ENCODE measurements around the gene UGDH.

The UGDH gene

DNA sequence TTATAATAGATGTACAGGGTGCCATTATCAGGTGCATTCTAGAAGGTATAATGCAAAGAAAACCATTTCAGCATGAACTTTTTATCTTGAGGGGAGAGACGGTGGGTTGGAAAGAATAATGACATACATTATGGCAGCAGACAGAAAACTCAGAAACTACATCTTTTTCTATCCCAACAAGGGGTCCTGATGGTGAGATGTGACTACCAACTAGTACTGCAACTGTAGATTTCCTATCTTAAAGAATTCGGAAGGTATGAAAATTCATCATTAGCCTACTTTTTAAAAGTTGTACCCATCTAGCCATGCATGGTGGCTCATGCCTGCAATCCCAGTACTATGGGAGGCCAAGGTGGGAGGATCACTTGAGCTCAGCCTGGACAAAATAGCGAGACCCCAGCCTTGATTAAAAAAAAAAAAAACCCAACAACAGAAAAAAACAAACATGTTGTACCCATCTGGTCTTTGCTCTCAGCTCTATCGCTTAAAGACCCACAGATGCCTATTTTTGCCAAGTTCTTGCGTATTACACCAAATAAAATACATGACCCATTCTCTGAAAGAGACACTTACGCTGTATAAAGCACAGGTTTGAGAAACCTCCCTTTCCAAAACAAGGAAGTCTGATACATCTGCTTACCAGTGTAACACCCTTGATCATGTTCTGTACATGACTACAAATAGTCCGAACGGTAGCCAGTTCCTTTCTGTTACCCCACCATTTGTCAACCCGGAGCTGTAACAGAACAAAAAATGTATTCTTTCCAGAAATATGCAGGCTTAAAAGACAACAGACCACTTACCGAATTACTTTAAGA is 70.1 kb downstream of the UGDH start:
- H3K4me1 ChIP-seq (ENCODE audit: control insufficient read depth, insufficient read depth, low read length): no peaks in the 10 kb centered on the region
- POLR2A ChIA-PET: interaction anchor here (0.6 to 3.0 kb wide), 2 partner anchors 18 to 70 kb away, joined by 3 to 14 read pairs; partner anchors contain the start of gene UGDH
- CTCF ChIA-PET: interaction anchor here (0.6 to 2.3 kb wide), 3 partner anchors 12 to 611 kb away, joined by 3 to 8 read pairs (median 3); no protein-coding TSS in a partner anchor
- H3K27ac ChIP-seq (ENCODE audit: extremely low read depth, low read depth, low read length): no peak overlapping the region
- TF ChIP-seq ZNF433 (tag by site-specific recombination; IDR thresholded peaks at IDR 0.05; ENCODE audit: low read depth) (no peak), ZNF701 (tag by site-specific recombination; IDR thresholded peaks at IDR 0.05) (no peak), ZNF302 (tag by site-specific recombination; IDR thresholded peaks at IDR 0.05; ENCODE audit: low read depth) (no peak), ZNF223 (tag by site-specific recombination; IDR thresholded peaks at IDR 0.05) (no peak), RBAK (tag by site-specific recombination; IDR thresholded peaks at IDR 0.05) (no peak), ZSCAN23 (tag by site-specific recombination; IDR thresholded peaks at IDR 0.05) (no peak), ZFP37 (tag by site-specific recombination; IDR thresholded peaks at IDR 0.05) (no peak), HOXD13 (CRISPR knock-in tag; IDR thresholded peaks at IDR 0.05; ENCODE audit: borderline replicate concordance) (no peak), ZNF521 (tag by site-specific recombination; IDR thresholded peaks at IDR 0.05) (no peak), ZNF202 (tag by site-specific recombination; IDR thresholded peaks at IDR 0.05; ENCODE audit: borderline replicate concordance) (no peak), ZNF155 (tag by site-specific recombination; IDR thresholded peaks at IDR 0.05) (no peak)
- TF ChIP-seq, protein P1, sequence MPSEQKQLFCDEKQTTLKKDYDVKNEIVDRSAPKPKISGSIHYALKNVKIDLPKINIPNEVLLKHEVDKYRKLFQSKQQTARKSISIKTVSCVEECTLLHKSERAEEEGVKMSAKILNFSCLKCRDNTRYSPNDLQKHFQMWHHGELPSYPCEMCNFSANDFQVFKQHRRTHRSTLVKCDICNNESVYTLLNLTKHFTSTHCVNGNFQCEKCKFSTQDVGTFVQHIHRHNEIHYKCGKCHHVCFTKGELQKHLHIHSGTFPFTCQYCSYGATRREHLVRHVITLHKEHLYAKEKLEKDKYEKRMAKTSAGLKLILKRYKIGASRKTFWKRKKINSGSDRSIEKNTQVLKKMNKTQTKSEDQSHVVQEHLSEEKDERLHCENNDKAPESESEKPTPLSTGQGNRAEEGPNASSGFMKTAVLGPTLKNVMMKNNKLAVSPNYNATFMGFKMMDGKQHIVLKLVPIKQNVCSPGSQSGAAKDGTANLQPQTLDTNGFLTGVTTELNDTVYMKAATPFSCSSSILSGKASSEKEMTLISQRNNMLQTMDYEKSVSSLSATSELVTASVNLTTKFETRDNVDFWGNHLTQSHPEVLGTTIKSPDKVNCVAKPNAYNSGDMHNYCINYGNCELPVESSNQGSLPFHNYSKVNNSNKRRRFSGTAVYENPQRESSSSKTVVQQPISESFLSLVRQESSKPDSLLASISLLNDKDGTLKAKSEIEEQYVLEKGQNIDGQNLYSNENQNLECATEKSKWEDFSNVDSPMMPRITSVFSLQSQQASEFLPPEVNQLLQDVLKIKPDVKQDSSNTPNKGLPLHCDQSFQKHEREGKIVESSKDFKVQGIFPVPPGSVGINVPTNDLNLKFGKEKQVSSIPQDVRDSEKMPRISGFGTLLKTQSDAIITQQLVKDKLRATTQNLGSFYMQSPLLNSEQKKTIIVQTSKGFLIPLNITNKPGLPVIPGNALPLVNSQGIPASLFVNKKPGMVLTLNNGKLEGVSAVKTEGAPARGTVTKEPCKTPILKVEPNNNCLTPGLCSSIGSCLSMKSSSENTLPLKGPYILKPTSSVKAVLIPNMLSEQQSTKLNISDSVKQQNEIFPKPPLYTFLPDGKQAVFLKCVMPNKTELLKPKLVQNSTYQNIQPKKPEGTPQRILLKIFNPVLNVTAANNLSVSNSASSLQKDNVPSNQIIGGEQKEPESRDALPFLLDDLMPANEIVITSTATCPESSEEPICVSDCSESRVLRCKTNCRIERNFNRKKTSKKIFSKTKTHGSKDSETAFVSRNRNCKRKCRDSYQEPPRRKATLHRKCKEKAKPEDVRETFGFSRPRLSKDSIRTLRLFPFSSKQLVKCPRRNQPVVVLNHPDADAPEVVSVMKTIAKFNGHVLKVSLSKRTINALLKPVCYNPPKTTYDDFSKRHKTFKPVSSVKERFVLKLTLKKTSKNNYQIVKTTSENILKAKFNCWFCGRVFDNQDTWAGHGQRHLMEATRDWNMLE (tag by site-specific recombination; conservative IDR thresholded peaks at IDR 0.05; ENCODE audit: low read depth): no peak
- TF ChIP-seq, protein P2, sequence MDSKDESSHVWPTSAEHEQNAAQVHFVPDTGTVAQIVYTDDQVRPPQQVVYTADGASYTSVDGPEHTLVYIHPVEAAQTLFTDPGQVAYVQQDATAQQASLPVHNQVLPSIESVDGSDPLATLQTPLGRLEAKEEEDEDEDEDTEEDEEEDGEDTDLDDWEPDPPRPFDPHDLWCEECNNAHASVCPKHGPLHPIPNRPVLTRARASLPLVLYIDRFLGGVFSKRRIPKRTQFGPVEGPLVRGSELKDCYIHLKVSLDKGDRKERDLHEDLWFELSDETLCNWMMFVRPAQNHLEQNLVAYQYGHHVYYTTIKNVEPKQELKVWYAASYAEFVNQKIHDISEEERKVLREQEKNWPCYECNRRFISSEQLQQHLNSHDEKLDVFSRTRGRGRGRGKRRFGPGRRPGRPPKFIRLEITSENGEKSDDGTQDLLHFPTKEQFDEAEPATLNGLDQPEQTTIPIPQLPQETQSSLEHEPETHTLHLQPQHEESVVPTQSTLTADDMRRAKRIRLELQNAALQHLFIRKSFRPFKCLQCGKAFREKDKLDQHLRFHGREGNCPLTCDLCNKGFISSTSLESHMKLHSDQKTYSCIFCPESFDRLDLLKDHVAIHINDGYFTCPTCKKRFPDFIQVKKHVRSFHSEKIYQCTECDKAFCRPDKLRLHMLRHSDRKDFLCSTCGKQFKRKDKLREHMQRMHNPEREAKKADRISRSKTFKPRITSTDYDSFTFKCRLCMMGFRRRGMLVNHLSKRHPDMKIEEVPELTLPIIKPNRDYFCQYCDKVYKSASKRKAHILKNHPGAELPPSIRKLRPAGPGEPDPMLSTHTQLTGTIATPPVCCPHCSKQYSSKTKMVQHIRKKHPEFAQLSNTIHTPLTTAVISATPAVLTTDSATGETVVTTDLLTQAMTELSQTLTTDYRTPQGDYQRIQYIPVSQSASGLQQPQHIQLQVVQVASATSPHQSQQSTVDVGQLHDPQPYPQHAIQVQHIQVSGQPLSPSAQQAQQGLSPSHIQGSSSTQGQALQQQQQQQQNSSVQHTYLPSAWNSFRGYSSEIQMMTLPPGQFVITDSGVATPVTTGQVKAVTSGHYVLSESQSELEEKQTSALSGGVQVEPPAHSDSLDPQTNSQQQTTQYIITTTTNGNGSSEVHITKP (tag by site-specific recombination; IDR thresholded peaks at IDR 0.05): no peak
- H3K36me3 ChIP-seq (ENCODE audit: control insufficient read depth in 2 of 2, insufficient read depth in 1 of 2, low read length in 2 of 2): peaks cover 23 to 72% of the 10 kb centered on the region in 2 experiments; a peak in 2 of 3 replicates
- peak overlapping the region; percentile 83 for H3K4me3 ChIP-seq (ENCODE audit: low read depth, low read length)
- no peaks in the 10 kb centered on the region for H3K9me3 ChIP-seq (ENCODE audit: control insufficient read depth, insufficient read depth, low read depth, low read length)

- POLR2A ChIA-PET: no interaction called here
- CTCF ChIA-PET: interaction anchor here (1.2 kb wide), 1 partner anchor 19 kb away, joined by 4 read pairs; no protein-coding TSS in a partner anchor
- Histone ChIP-seq H3K27ac (ENCODE audit: extremely low read depth, low read depth, low read length) (no peak overlapping the region), H3K4me1 (ENCODE audit: control insufficient read depth, insufficient read depth, low read length) (no peaks in the 10 kb centered on the region), H3K9me3 (ENCODE audit: control insufficient read depth, insufficient read depth, low read depth, low read length) (no peaks in the 10 kb centered on the region), H3K4me3 (ENCODE audit: low read depth, low read length) (no peak overlapping the region), H3K36me3 (ENCODE audit: control insufficient read depth in 2 of 2, insufficient read depth in 1 of 2, low read length in 2 of 2) (peaks cover 23 to 80% of the 10 kb centered on the region in 2 experiments; a peak in 2 of 3 replicates)
- TF ChIP-seq ZFP41 (tag by site-specific recombination; IDR thresholded peaks at IDR 0.05; ENCODE audit: borderline replicate concordance) (no peak), ZBTB11 (tag by site-specific recombination; conservative IDR thresholded peaks at IDR 0.05; ENCODE audit: low read depth) (no peak), ZNF704 (tag by site-specific recombination; IDR thresholded peaks at IDR 0.05) (no peak), ZNF121 (tag by site-specific recombination; IDR thresholded peaks at IDR 0.05) (peak; percentile 85), ZNF530 (tag by site-specific recombination; IDR thresholded peaks at IDR 0.05; ENCODE audit: low read depth) (no peak)
- TF ChIP-seq, protein P3, sequence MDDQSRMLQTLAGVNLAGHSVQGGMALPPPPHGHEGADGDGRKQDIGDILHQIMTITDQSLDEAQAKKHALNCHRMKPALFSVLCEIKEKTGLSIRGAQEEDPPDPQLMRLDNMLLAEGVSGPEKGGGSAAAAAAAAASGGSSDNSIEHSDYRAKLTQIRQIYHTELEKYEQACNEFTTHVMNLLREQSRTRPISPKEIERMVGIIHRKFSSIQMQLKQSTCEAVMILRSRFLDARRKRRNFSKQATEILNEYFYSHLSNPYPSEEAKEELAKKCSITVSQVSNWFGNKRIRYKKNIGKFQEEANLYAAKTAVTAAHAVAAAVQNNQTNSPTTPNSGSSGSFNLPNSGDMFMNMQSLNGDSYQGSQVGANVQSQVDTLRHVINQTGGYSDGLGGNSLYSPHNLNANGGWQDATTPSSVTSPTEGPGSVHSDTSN (CRISPR knock-in tag; IDR thresholded peaks at IDR 0.05): no peak
Measured at GRCh38 chr4:39455486-39455885, 71.8 kb downstream of the UGDH start.
